ENCODE measurements around the gene DTD1. TPM values are rescaled to one million over a fixed set of nuclear protein-coding genes. Genes with fewer than 3 reads are reported as not detected.
"Not testable (repeated sequence)": the region's sequence is repeated elsewhere in the genome, so short reads cannot be mapped to it uniquely, and the experiment has no call there.

DTD1 gene
- total RNA-seq, 2 donors from 2014 or later: 31.2 to 51.6 TPM

- H3K4me1 ChIP-seq (replicated peaks): no peaks in the 10 kb centered on the region
- H3K9me3 ChIP-seq: no peaks in the 10 kb centered on the region
- H3K27me3 ChIP-seq (replicated peaks; ENCODE audit: insufficient read depth): no peaks in the 10 kb centered on the region
- 75% methylated on average over 9 of the region's 9 CpGs for whole genome bisulfite sequencing
- intact Hi-C loops (cut with DNase I): no loop called here
- H3K4me3 ChIP-seq: no peak overlapping the region
- TF ChIP-seq POLR2AphosphoS5 (IDR thresholded peaks at IDR 0.05) (no peak), POLR2A (IDR thresholded peaks at IDR 0.05) (no peak)
- TF ChIP-seq, protein P1, sequence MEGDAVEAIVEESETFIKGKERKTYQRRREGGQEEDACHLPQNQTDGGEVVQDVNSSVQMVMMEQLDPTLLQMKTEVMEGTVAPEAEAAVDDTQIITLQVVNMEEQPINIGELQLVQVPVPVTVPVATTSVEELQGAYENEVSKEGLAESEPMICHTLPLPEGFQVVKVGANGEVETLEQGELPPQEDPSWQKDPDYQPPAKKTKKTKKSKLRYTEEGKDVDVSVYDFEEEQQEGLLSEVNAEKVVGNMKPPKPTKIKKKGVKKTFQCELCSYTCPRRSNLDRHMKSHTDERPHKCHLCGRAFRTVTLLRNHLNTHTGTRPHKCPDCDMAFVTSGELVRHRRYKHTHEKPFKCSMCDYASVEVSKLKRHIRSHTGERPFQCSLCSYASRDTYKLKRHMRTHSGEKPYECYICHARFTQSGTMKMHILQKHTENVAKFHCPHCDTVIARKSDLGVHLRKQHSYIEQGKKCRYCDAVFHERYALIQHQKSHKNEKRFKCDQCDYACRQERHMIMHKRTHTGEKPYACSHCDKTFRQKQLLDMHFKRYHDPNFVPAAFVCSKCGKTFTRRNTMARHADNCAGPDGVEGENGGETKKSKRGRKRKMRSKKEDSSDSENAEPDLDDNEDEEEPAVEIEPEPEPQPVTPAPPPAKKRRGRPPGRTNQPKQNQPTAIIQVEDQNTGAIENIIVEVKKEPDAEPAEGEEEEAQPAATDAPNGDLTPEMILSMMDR (IDR thresholded peaks at IDR 0.05): no peak
- no peak for DNase-seq (ENCODE audit: low spot score)
- H3K36me3 ChIP-seq: no peaks in the 10 kb centered on the region
- H3K27ac ChIP-seq: no peak overlapping the region
Measured at GRCh38 chr20:18780385-18781130, 192.7 kb downstream of the DTD1 start.

GRCh38 chr20:18781509-18781908 is 193.7 kb downstream of the DTD1 start:
- TF ChIP-seq, protein P1 (IDR thresholded peaks at IDR 0.05): no peak
- TF ChIP-seq POLR2AphosphoS5 (IDR thresholded peaks at IDR 0.05) (no peak), POLR2A (IDR thresholded peaks at IDR 0.05) (no peak)
- no peak overlapping the region for H3K27ac ChIP-seq
- H3K36me3 ChIP-seq: no peaks in the 10 kb centered on the region
- no peaks in the 10 kb centered on the region for H3K27me3 ChIP-seq (replicated peaks; ENCODE audit: insufficient read depth)
- DNase-seq (ENCODE audit: low spot score): no peak
- intact Hi-C loops (cut with DNase I): no loop called here
- H3K4me1 ChIP-seq (replicated peaks): no peaks in the 10 kb centered on the region
- H3K9me3 ChIP-seq: no peaks in the 10 kb centered on the region
- WGBS: 93% methylated on average over 3 of the region's 3 CpGs
- no peak overlapping the region for H3K4me3 ChIP-seq

GRCh38 chr20:18783385-18783959 is 195.6 kb downstream of the DTD1 start:
- H3K27ac ChIP-seq: no peak overlapping the region
- no peaks in the 10 kb centered on the region for H3K9me3 ChIP-seq
- no peak for TF ChIP-seq POLR2AphosphoS5 (IDR thresholded peaks at IDR 0.05)
- TF ChIP-seq POLR2A (IDR thresholded peaks at IDR 0.05): no peak
- TF ChIP-seq, protein P1 (IDR thresholded peaks at IDR 0.05): no peak
- no peaks in the 10 kb centered on the region for H3K27me3 ChIP-seq (replicated peaks; ENCODE audit: insufficient read depth)
- 59% methylated on average over 5 of the region's 5 CpGs for WGBS
- no peaks in the 10 kb centered on the region for H3K36me3 ChIP-seq
- H3K4me1 ChIP-seq (replicated peaks): no peaks in the 10 kb centered on the region
- no peak for DNase-seq (ENCODE audit: low spot score)
- intact Hi-C loops (cut with DNase I): no loop called here
- no peak overlapping the region for H3K4me3 ChIP-seq

DNA sequence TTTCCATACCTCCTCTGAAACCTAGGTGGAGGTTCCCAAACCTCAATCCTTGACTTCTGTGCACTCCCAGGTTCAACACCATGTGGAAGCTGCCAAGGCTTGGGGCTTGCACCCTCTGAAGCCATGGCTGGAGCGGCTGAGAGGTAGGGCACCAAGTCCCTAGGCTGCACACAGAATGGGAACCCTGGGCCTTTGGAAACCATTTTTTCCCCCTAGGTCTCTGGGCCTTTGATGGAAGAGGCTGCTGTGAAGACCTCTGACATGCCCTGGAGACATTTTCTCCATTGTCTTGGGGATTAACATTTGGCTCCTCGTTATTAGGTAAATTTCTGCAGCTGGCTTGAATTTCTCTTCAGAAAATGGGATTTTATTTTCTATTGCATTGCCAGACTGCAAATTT is 199.2 kb downstream of the DTD1 start:
- 86% methylated on average over 2 of the region's 2 CpGs for WGBS
- H3K27me3 ChIP-seq (replicated peaks; ENCODE audit: insufficient read depth); DNase-seq (ENCODE audit: low spot score); H3K4me1 ChIP-seq (replicated peaks); H3K27ac ChIP-seq; intact Hi-C loops (cut with DNase I); H3K4me3 ChIP-seq; H3K9me3 ChIP-seq; H3K36me3 ChIP-seq: not testable (repeated sequence)

- H3K9me3 ChIP-seq: no peaks in the 10 kb centered on the region
- H3K4me3 ChIP-seq: no peak overlapping the region
- intact Hi-C loops (cut with DNase I): no loop called here
- DNase-seq (ENCODE audit: low spot score): no peak
- H3K4me1 ChIP-seq (replicated peaks): no peaks in the 10 kb centered on the region
- no peaks in the 10 kb centered on the region for H3K27me3 ChIP-seq (replicated peaks; ENCODE audit: insufficient read depth)
- no peaks in the 10 kb centered on the region for H3K36me3 ChIP-seq
- TF ChIP-seq POLR2A (IDR thresholded peaks at IDR 0.05) (no peak), POLR2AphosphoS5 (IDR thresholded peaks at IDR 0.05) (no peak)
- TF ChIP-seq, protein P1 (IDR thresholded peaks at IDR 0.05): no peak
- no peak overlapping the region for H3K27ac ChIP-seq
Measured at GRCh38 chr20:18788021-18788420, 200.2 kb downstream of the DTD1 start.
